Renal pelvis (tissue), 4 donors: ENCODE results near the gene VDAC1. TPM values are rescaled to one million over a fixed set of nuclear protein-coding genes. Genes with fewer than 3 reads are reported as not detected.
"Not testable (repeated sequence)": the region's sequence is repeated elsewhere in the genome, so short reads cannot be mapped to it uniquely, and the experiment has no call there.

ENCODE experiments used
- DNase-seq: peaks from one replicate; pipeline ENCODE4 v3.0.0-alpha.2; 2013
- polyA plus RNA-seq, 3 donors: library from polyadenylated mRNA; unstranded; fragments of 120-200 nt; gene quantifications; one replicate each; pipeline ENCODE4 v1.2.1, GENCODE V29; 2013; ENCODE audit not compliant: insufficient read length in 3 of 3

VDAC1 gene
- polyA plus RNA-seq, 3 donors = 169 to 196 (median 192) TPM

- no peak for DNase-seq
These were observed 53.8 kb downstream of the VDAC1 start for GRCh38 chr5:133950821-133951612.

GRCh38 chr5:133948721-133949120 lies 56.1 kb downstream of the VDAC1 start:
- no peak for DNase-seq

GRCh38 chr5:133947431-133947841 lies 57.3 kb downstream of the VDAC1 start:
- no peak for DNase-seq

GRCh38 chr5:133945568-133945967 lies 59.2 kb downstream of the VDAC1 start:
- no peak for DNase-seq

GRCh38 chr5:133944263-133945185 lies 60.3 kb downstream of the VDAC1 start:
- DNase-seq = peak; percentile 74

GRCh38 chr5:133943475-133943817 lies 61.3 kb downstream of the VDAC1 start:
- DNase-seq = no peak

GRCh38 chr5:133942614-133943474 lies 61.9 kb downstream of the VDAC1 start:
- DNase-seq = no peak

- DNase-seq = no peak
These were observed 63.1 kb downstream of the VDAC1 start for GRCh38 chr5:133941456-133942196.

GRCh38 chr5:133939668-133940067 lies 65.1 kb downstream of the VDAC1 start:
- no peak for DNase-seq

- DNase-seq = no peak
These were observed 65.8 kb downstream of the VDAC1 start for GRCh38 chr5:133938929-133939328.

- no peak for DNase-seq
These were observed 66.5 kb downstream of the VDAC1 start for GRCh38 chr5:133938039-133938821.

- not testable (repeated sequence) for DNase-seq
These were observed 67.1 kb downstream of the VDAC1 start for GRCh38 chr5:133937628-133938027.

GRCh38 chr5:133936651-133937015 lies 68.1 kb downstream of the VDAC1 start:
- DNase-seq = no peak

- not testable (repeated sequence) for DNase-seq
These were observed 68.7 kb downstream of the VDAC1 start for GRCh38 chr5:133935991-133936650.

- no peak for DNase-seq
These were observed 69.2 kb downstream of the VDAC1 start for GRCh38 chr5:133935667-133935940.

GRCh38 chr5:133934822-133935666 lies 69.7 kb downstream of the VDAC1 start:
- no peak for DNase-seq

GRCh38 chr5:133934311-133934710 lies 70.5 kb downstream of the VDAC1 start:
- DNase-seq = no peak

- no peak for DNase-seq
These were observed 71.0 kb downstream of the VDAC1 start for GRCh38 chr5:133933670-133934295.

GRCh38 chr5:133933169-133933509 lies 71.6 kb downstream of the VDAC1 start:
- DNase-seq = no peak
